K562 (cell line): ENCODE measurements around the gene EMC8. TPM values are rescaled to one million over a fixed set of nuclear protein-coding genes. Genes with fewer than 3 reads are reported as not detected.

ENCODE experiments used
- ATAC-seq: fragments of 200-7000 bp; cut with Tn5 transposase; 3 replicates; pipeline ENCODE4 v1.9.1; 2020; ENCODE audit warnings: moderate library complexity
- BruUV-seq: library from RNA; stranded (reverse); fragments of 400-500 nt; replicated peaks from 2 replicates; lab custom pipeline; 2021; lab: Mats Ljungman, UMichigan
- CTCF ChIA-PET: fragments of 300-600 bp; formaldehyde crosslinking; extraction: SDS; loops from one replicate; lab custom pipeline; 2021; ENCODE audit warnings: low intra/inter-chr PET ratio; lab: Yijun Ruan, JAX
- POLR2A ChIA-PET: fragments of 300-600, 350-650 bp; sonication (Branson Sonifier 250); formaldehyde crosslinking; extraction: SDS; loops from one replicate; lab custom pipeline; 2021; ENCODE audit warnings: antibody characterized with exemption, inconsistent platforms; lab: Yijun Ruan, JAX
- DNase-seq, 4 experiments: peaks; one replicate each; pipeline versions ENCODE4 v3.0.0 to v3.0.0-alpha.2; 2011 to 2018; ENCODE audit warnings: low spot score in 3 of 4, mixed read lengths in 3 of 4; ENCODE audit errors: extremely low read depth in 1 of 4
- FAIRE-seq: peaks from 2 replicates; lab custom pipeline; 2011; peaks lifted over from hg19 to GRCh38; lab: Jason Lieb, UNC
- H2AFZ ChIP-seq: 2 replicates; pipeline ENCODE4 v1.6.0; 2011; ENCODE audit warnings: low read depth, low read length, control low read depth, inconsistent platforms
- H3K27ac ChIP-seq: fragments of 200-600 bp; 3 replicates; pipeline ENCODE4 v1.8.0; 2011; ENCODE audit warnings: low read depth, mild to moderate bottlenecking, control low read depth, inconsistent platforms, low read length, moderate library complexity, mixed read lengths; ENCODE audit errors: extremely low read depth
- H3K27me3 ChIP-seq, 2 experiments: fragments of 300-600 bp in 1 of 2; 2 replicates in 1 of 2; 3 replicates in 1 of 2; pipeline versions ENCODE4 v1.6.0 to v1.8.0; 2011; ENCODE audit warnings: inconsistent platforms in 2 of 2, low read length in 2 of 2, mild to moderate bottlenecking in 1 of 2, mixed read lengths in 1 of 2, moderate library complexity in 1 of 2; ENCODE audit not compliant: control insufficient read depth in 2 of 2, insufficient read depth in 2 of 2
- H3K36me3 ChIP-seq: fragments of 300-600 bp; 3 replicates; pipeline ENCODE4 v1.8.0; 2011; ENCODE audit warnings: mild to moderate bottlenecking, low read length, inconsistent platforms; ENCODE audit not compliant: control insufficient read depth, insufficient read depth
- H3K4me1 ChIP-seq, 2 experiments: fragments of 200-600 bp in 1 of 2; replicated peaks in 1 of 2; 2 replicates in 1 of 2; 3 replicates in 1 of 2; pipeline versions ENCODE4 v1.5.1 to v1.8.0; 2011; ENCODE audit warnings: inconsistent platforms in 2 of 2, low read length in 2 of 2, mild to moderate bottlenecking in 1 of 2, mixed read lengths in 1 of 2, moderate library complexity in 1 of 2; ENCODE audit not compliant: control insufficient read depth in 2 of 2, insufficient read depth in 2 of 2
- H3K4me2 ChIP-seq: 2 replicates; pipeline ENCODE4 v1.6.1; 2011; ENCODE audit warnings: low read length, control low read depth, inconsistent platforms, mixed read lengths; ENCODE audit not compliant: insufficient read depth
- H3K4me3 ChIP-seq: fragments of 200-600 bp; sonication (generic), shearing (Covaris generic); 2 replicates; pipeline ENCODE4 v1.5.1; 2016; ENCODE audit warnings: control low read depth, inconsistent platforms
- H3K79me2 ChIP-seq: fragments of 200-600 bp; 3 replicates; pipeline ENCODE4 v1.8.0; 2011; ENCODE audit warnings: low read length, inconsistent platforms; ENCODE audit not compliant: control insufficient read depth, insufficient read depth
- H3K9ac ChIP-seq, 2 experiments: 2 replicates each; pipeline versions ENCODE4 v1.6.0 to v1.6.1; 2011; ENCODE audit warnings: low read depth in 2 of 2, low read length in 2 of 2, control low read depth in 1 of 2, inconsistent platforms in 1 of 2, mild to moderate bottlenecking in 1 of 2, mixed read lengths in 1 of 2; ENCODE audit not compliant: insufficient read depth in 1 of 2
- H3K9me1 ChIP-seq: one replicate; pipeline ENCODE4 v1.6.0; 2011; ENCODE audit warnings: inconsistent platforms, mild to moderate bottlenecking, low read length, moderate library complexity; ENCODE audit not compliant: control insufficient read depth, insufficient read depth
- H3K9me3 ChIP-seq: replicated peaks from 2 replicates; pipeline ENCODE4 v1.5.1; 2011; ENCODE audit warnings: low read depth, low read length, inconsistent platforms; ENCODE audit not compliant: control insufficient read depth, insufficient read depth
- H4K20me1 ChIP-seq: replicated peaks from 2 replicates; pipeline ENCODE4 v1.6.1; 2011; ENCODE audit warnings: low read length, inconsistent platforms, mixed read lengths; ENCODE audit not compliant: control insufficient read depth, insufficient read depth
- BHLHE40 ChIP-seq: IDR thresholded peaks from 2 replicates; pipeline ENCODE4 v1.6.1; 2011; ENCODE audit warnings: low read length, improper control_type of control experiment
- CTCF ChIP-seq, 3 experiments: IDR thresholded peaks in 2 of 3; conservative IDR thresholded peaks in 1 of 3; 2 replicates each; pipeline ENCODE4 v1.5.1; 2011 to 2012; ENCODE audit warnings: low read length in 3 of 3, mild to moderate bottlenecking in 3 of 3, control low read depth in 2 of 3, improper control_type of control experiment in 1 of 3, inconsistent platforms in 1 of 3, low read depth in 1 of 3, mixed read lengths in 1 of 3, moderate library complexity in 1 of 3; ENCODE audit not compliant: insufficient read depth in 2 of 3
- FOXM1 ChIP-seq, 2 experiments: fragments of 450-650 bp in 1 of 2; sonication (generic) in 1 of 2; formaldehyde crosslinking in 1 of 2; IDR thresholded peaks; 2 replicates each; pipeline versions ENCODE4 v1.6.1 to v1.9.0; 2017 to 2022; ENCODE audit warnings: low read depth in 2 of 2, mild to moderate bottlenecking in 2 of 2, missing genetic modification reagents in 1 of 2, moderate library complexity in 1 of 2
- HNRNPH1 ChIP-seq: fragments of 200-400 bp; formaldehyde crosslinking; optimal IDR thresholded peaks from 2 replicates; pipeline ENCODE3; 2017; ENCODE audit warnings: low read depth, mild to moderate bottlenecking, low read length, moderate library complexity
- KLF13 ChIP-seq: fragments of 450-650 bp; IDR thresholded peaks from 2 replicates; pipeline ENCODE4 v1.6.1; 2016; ENCODE audit warnings: missing genetic modification characterization, low read depth, mild to moderate bottlenecking, missing compliant biosample characterization, moderate library complexity, borderline replicate concordance
- NFYB ChIP-seq: IDR thresholded peaks from 2 replicates; pipeline ENCODE4 v1.6.1; 2011; ENCODE audit warnings: mild to moderate bottlenecking, moderate library complexity; ENCODE audit not compliant: insufficient read length; ENCODE audit errors: extremely low read depth
- NR3C1 ChIP-seq: sonication (generic); formaldehyde crosslinking; IDR thresholded peaks from 2 replicates; pipeline ENCODE4 v1.8.1; 2022; ENCODE audit warnings: missing genetic modification reagents
- PKNOX1 ChIP-seq: fragments of 450-650 bp; IDR thresholded peaks from 2 replicates; pipeline ENCODE4 v1.6.1; 2016
- SNIP1 ChIP-seq: fragments of 450-650 bp; IDR thresholded peaks from 2 replicates; pipeline ENCODE4 v1.7.1; 2017; ENCODE audit warnings: low read depth, mild to moderate bottlenecking
- YY1 ChIP-seq, 3 experiments: IDR thresholded peaks; 2 replicates each; pipeline ENCODE4 v1.6.1; 2011; ENCODE audit warnings: low read length in 2 of 3, mild to moderate bottlenecking in 2 of 3, moderate library complexity in 2 of 3, borderline replicate concordance in 1 of 3, control low read depth in 1 of 3, low read depth in 1 of 3; ENCODE audit not compliant: insufficient read depth in 3 of 3, insufficient replicate concordance in 2 of 3, control insufficient read depth in 1 of 3, insufficient read length in 1 of 3; ENCODE audit errors: extremely low read depth in 1 of 3
- ZBTB33 ChIP-seq: sonication (generic); formaldehyde crosslinking; IDR thresholded peaks from 2 replicates; pipeline ENCODE4 v1.8.1; 2023; ENCODE audit warnings: mild to moderate bottlenecking, missing genetic modification reagents
- ZFX ChIP-seq: sonication (generic); formaldehyde crosslinking; IDR thresholded peaks from 2 replicates; pipeline ENCODE4 v1.8.0; 2022; ENCODE audit warnings: mild to moderate bottlenecking, missing genetic modification reagents, moderate library complexity
- ZNF197 ChIP-seq: fragments of 200-800 bp; sonication (Bioruptor generic); IDR thresholded peaks from 2 replicates; pipeline ENCODE4 v1.6.1; 2016; ENCODE audit warnings: low read depth, missing genetic modification characterization, missing compliant biosample characterization
- ZNF644 ChIP-seq: fragments of 200-800 bp; sonication (Bioruptor generic); IDR thresholded peaks from 2 replicates; pipeline ENCODE4 v1.6.1; 2016; ENCODE audit warnings: low read depth, missing genetic modification characterization, missing compliant biosample characterization
- WGBS: fragments of 100-300 bp; shearing (Covaris generic); methylation state at CpG from one replicate; pipeline ENCODE4 v1.1.6; 2016; ENCODE audit warnings: low coverage, mixed read lengths; ENCODE audit not compliant: insufficient coverage; ENCODE audit errors: missing lambda C conversion rate; 5-methylcytosine and 5-hydroxymethylcytosine counted together
- in situ Hi-C: fragments of 300-500 bp; cut with MboI; formaldehyde crosslinking; loops from 4 replicates; pipeline ENCODE4 v1.15.0; 2018; ENCODE audit warnings: inconsistent platforms, mixed read lengths
- intact Hi-C: fragments of 100-400 bp; cut with micrococcal nuclease; formaldehyde crosslinking; loops from 2 replicates; pipeline ENCODE4 v1.14.2; 2022
- polyA plus RNA-seq, 8 experiments: library from polyadenylated mRNA; depleted of rRNA in 4 of 8; stranded (reverse) in 5 of 8; unstranded in 3 of 8; fragments of >200 nt; fragmentation: Nextera tagmentation in 2 of 8; fragmentation: Illumina TruSeq in 1 of 8; extraction: Ambion mirVana in 2 of 8; extraction: Trizol in 1 of 8; gene quantifications; 2 replicates each; pipeline versions ENCODE4 v1.2.1 to v1.2.3, GENCODE V29; 2011 to 2014; ENCODE audit warnings: inconsistent platforms in 1 of 8, missing spikeins in 1 of 8
- total RNA-seq, 7 experiments: library from RNA; depleted of rRNA in 6 of 7; stranded (reverse); fragments of >200 nt in 6 of 7; fragmentation: Illumina TruSeq in 2 of 7; extraction: Trizol in 2 of 7; gene quantifications; 2 replicates each; pipeline versions ENCODE4 v1.2.1 to v1.2.3, GENCODE V29; 2011 to 2021; ENCODE audit warnings: low replicate concordance in 1 of 7

The EMC8 gene
- total and polyA plus RNA-seq, 9 of the 15 experiments (the other 6 are each of a cell fraction or from before 2014, with no cell fraction given): 11.4 to 81.8 (median 48.6) TPM

- TF ChIP-seq ZBTB33 (no peak), CTCF (IDR thresholded peaks at IDR 0.05 in 2 of 3, conservative IDR thresholded peaks at IDR 0.05 in 1 of 3; ENCODE audit: insufficient read depth in 2 of 3, low read depth in 1 of 3, low read length in 3 of 3) (no peak), FOXM1 (IDR thresholded peaks at IDR 0.05; ENCODE audit: low read depth) (no peak), FOXM1 (CRISPR knock-in tag; IDR thresholded peaks at IDR 0.05; ENCODE audit: low read depth) (no peak)
Observed at GRCh38 chr16:85834741-85835140, 35.4 kb upstream of the EMC8 start (continued).

GRCh38 chr16:85833219-85833920 is 34.0 kb upstream of the EMC8 start:
- POLR2A ChIA-PET: no interaction called here
- in situ Hi-C loops: no loop called here
- Histone ChIP-seq H3K4me2 (no peak overlapping the region), H3K9me3 (no peaks in the 10 kb centered on the region), H3K27ac (no peak overlapping the region), H4K20me1 (0 out of 2 replicates have a peak, but pooled peaks cover 3% of the 10 kb centered on the region), H3K27me3 (peaks cover 25 to 50% of the 10 kb centered on the region in 2 experiments), H3K9me1 (no peaks in the 10 kb centered on the region), H3K36me3 (no peaks in the 10 kb centered on the region), H3K79me2 (no peaks in the 10 kb centered on the region), H3K9ac (no peak overlapping the region; a peak in 1 of 4 replicates), H2AFZ (no peak overlapping the region), H3K4me1 (0 out of 5 replicates have a peak, but pooled peaks cover 0 to 5% of the 10 kb centered on the region in 2 experiments), H3K4me3 (no peak overlapping the region)
- no TSS peak for BruUV-seq
- CTCF ChIA-PET: no interaction called here
- no peak for DNase-seq
- intact Hi-C loops: no loop called here
- no peak for FAIRE-seq
- 2% methylated on average over 19 of the region's 22 CpGs for WGBS
- ATAC-seq: no peak
- TF ChIP-seq NR3C1 (CRISPR knock-in tag) (no peak), ZNF197 (CRISPR knock-in tag) (no peak), HNRNPH1 (no peak), KLF13 (tag) (no peak), ZFX (CRISPR knock-in tag) (no peak), ZNF644 (no peak), NFYB (no peak), BHLHE40 (no peak), PKNOX1 (no peak), SNIP1 (no peak), YY1 (IDR thresholded peaks at IDR 0.05; ENCODE audit: borderline replicate concordance in 1 of 3, control insufficient read depth in 1 of 3, extremely low read depth in 1 of 3, insufficient read depth in 3 of 3, insufficient read length in 1 of 3, insufficient replicate concordance in 2 of 3, low read depth in 1 of 3, low read length in 2 of 3) (no peak)
